Ectodermal cell (in vitro differentiated cells): ENCODE results near the gene ZNF555.

Experiments
- H3K27ac ChIP-seq: 2 replicates; pipeline ENCODE4 v1.7.0; 2013; ENCODE audit warnings: mild to moderate bottlenecking, low read depth, low read length; ENCODE audit not compliant: insufficient read depth, poor library complexity, severe bottlenecking
- H3K27me3 ChIP-seq: 2 replicates; pipeline ENCODE4 v1.7.0; 2013; ENCODE audit warnings: mild to moderate bottlenecking, low read length; ENCODE audit not compliant: insufficient read depth, control insufficient read depth, poor library complexity, severe bottlenecking
- H3K36me3 ChIP-seq: one replicate; pipeline ENCODE4 v1.7.0; 2013; ENCODE audit warnings: low read length; ENCODE audit not compliant: control insufficient read depth, insufficient read depth
- H3K4me1 ChIP-seq: one replicate; pipeline ENCODE4 v1.7.0; 2013; ENCODE audit warnings: low read length; ENCODE audit not compliant: control insufficient read depth, insufficient read depth
- H3K4me3 ChIP-seq: 2 replicates; pipeline ENCODE4 v1.7.0; 2013; ENCODE audit warnings: low read depth, low read length, control low read depth; ENCODE audit not compliant: insufficient read depth
- H3K9me3 ChIP-seq: 2 replicates; pipeline ENCODE4 v1.7.0; 2013; ENCODE audit warnings: mild to moderate bottlenecking, low read length, moderate library complexity; ENCODE audit not compliant: control insufficient read depth
- WGBS, 2 experiments: methylation state at CpG; one replicate each; pipeline ENCODE4 v1.1.7; 2013; ENCODE audit warnings: missing lambda C conversion rate in 2 of 2; 5-methylcytosine and 5-hydroxymethylcytosine counted together

ZNF555 gene

DNA sequence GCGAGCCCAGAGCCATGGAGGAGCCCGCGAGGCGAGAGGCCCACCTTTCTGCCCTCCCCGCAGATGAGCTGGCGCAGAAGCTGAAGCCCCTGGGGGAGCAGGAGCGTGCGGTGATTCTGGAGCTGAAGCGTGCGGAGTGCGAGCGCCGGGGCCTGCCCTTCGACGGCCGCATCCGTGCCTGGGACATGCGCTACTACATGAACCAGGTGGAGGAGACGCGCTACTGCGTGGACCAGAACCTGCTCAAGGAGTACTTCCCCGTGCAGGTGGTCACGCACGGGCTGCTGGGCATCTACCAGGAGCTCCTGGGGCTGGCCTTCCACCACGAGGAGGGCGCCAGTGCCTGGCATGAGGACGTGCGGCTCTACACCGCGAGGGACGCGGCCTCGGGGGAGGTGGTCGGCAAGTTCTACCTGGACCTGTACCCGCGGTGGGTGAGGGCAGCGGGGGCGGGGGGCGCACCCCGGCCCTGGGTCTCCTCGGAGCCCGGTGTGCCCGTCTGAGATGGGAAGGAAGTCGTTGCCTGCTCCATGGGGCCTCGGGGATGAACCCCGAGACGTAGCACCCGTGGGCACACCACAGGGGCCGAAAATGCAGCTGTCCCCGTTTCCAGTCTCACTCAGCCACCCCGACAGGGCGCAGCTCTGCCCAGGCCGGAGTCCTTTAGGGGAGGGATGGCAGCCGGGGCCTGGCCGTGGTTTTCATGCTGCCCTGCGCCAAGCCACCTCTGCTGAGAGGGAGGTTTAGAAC lies 33.7 kb upstream of the ZNF555 start:
- no peaks in the 10 kb centered on the region for H3K4me1 ChIP-seq
- H3K4me3 ChIP-seq = no peak overlapping the region
- peaks cover 53% of the 10 kb centered on the region for H3K36me3 ChIP-seq
- H3K9me3 ChIP-seq = no peaks in the 10 kb centered on the region
- H3K27me3 ChIP-seq = no peaks in the 10 kb centered on the region
- no peak overlapping the region for H3K27ac ChIP-seq
- WGBS, 2 experiments = 96% methylated on average over 56 of the region's 56 CpGs

DNA sequence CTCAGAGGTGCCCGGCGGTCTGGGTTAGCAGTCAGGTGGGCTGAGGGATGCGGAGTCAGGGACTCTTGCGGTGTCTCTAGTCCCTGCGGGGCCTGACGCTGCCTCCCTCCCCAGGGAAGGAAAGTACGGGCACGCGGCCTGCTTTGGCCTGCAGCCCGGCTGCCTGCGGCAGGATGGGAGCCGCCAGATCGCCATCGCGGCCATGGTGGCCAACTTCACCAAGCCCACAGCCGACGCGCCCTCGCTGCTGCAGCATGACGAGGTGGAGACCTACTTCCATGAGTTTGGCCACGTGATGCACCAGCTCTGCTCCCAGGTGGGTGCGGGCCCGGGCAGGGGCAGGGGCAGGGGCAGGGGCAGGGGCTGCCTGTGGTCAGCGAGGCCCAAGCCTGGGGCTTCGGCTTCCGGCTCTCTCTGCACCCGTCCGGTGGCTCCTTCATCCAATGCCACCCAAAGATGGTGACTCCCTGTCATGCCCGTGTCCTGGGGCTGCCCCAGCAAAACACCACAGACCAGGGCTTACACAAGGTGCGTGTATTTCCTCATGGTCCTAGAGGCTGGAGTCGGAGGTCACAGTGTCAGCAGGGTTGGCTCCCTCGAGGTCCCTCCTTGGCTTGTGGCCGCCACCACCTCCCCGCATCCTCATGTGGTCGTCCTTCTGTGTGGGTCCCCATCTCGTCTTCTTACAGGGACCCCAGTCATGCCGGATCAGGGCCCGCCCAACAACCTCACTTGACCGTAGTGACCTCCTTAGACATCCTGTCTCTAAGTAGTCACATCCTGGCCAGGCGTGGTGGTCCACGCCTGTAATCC lies 32.9 kb upstream of the ZNF555 start:
- peaks cover 57% of the 10 kb centered on the region for H3K36me3 ChIP-seq
- H3K27me3 ChIP-seq = no peaks in the 10 kb centered on the region
- no peak overlapping the region for H3K27ac ChIP-seq
- no peaks in the 10 kb centered on the region for H3K9me3 ChIP-seq
- no peaks in the 10 kb centered on the region for H3K4me1 ChIP-seq
- 96% methylated on average over 41 of the region's 41 CpGs for WGBS, 2 experiments
- no peak overlapping the region for H3K4me3 ChIP-seq

DNA sequence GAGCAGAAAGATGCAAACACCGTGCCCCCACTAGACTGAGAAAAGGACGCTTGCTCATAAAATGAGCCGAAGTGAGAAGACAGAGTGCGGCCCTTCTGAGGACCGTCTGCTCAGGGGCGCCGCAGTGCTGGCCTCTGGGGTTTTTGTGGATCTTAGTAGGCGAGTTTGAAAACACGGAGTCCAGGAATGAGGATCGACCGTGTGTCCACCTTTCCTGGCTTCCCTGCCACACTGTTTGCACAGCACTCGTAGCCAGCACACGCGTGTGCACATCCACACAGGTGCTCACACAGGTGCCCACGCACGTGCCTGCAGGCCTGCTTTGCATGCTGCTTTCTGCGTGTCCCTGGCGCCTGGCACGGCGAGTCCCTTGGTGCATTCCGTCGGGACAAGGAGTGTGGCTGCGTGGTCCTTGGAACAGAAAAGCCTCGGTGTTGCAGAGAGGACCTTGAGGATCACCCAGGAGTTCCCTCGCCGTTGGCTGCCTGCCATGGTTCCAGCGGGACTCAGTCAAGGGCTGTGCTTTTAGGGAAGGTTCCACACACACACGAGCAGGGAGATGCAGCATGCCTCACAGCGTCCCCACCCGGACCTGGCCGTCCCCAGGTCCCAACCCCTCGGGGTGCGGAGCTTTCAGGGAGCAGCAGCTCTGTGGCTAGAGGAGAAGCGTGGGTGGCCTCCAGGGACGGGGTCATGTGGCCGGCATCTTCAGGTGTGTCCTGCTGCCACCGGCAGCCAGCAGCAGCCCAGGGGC lies 31.7 kb upstream of the ZNF555 start:
- Histone ChIP-seq H3K27ac (no peak overlapping the region), H3K36me3 (peaks cover 53% of the 10 kb centered on the region)
- WGBS, 2 experiments = 95 to 96% methylated on average over 37 of the region's 37 CpGs

DNA sequence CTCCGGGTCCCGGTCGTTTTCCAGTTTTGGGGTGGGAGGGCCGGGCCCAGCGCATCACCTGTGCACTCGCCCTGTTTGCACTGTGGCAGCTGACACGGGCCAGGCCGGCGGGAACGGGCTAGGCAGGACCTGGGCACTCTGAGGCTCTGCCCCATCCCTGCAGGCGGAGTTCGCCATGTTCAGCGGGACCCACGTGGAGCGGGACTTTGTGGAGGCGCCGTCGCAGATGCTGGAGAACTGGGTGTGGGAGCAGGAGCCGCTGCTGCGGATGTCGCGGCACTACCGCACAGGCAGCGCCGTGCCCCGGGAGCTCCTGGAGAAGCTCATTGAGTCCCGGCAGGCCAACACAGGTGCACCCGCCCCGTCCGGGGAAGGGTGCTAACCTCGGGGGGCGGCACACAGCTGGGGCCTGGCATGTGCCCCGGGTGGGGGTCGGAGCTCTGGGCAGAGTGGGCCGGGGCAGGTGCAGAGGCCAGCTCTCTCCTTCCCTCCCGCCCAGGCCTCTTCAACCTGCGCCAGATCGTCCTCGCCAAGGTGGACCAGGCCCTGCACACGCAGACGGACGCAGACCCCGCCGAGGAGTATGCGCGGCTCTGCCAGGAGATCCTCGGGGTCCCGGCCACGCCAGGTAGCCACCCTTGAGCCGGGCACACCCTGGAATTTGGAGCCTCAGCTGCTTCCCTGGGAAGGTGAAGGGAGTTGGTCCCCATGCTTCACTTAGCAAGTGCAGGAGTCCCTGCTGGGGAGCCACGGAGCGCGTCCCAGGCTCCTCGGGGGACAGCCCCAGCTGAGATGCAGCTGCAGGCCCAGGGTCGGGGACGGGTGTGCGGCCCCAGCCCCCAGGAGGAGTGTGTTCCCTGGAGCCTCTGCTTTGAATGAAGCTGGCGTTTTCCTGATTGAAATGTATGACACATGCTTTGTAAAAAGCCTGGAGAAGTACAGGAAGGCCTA lies 30.9 kb upstream of the ZNF555 start:
- H3K27me3 ChIP-seq = no peaks in the 10 kb centered on the region
- no peaks in the 10 kb centered on the region for H3K4me1 ChIP-seq
- no peak overlapping the region for H3K4me3 ChIP-seq
- H3K36me3 ChIP-seq = peaks cover 45% of the 10 kb centered on the region
- no peaks in the 10 kb centered on the region for H3K9me3 ChIP-seq
- H3K27ac ChIP-seq = no peak overlapping the region
- 96 to 97% methylated on average over 58 of the region's 58 CpGs for WGBS, 2 experiments

More for the DNA sequence above, 31.7 kb upstream of the ZNF555 start:
- Histone ChIP-seq H3K4me3 (no peak overlapping the region), H3K4me1 (no peaks in the 10 kb centered on the region), H3K27me3 (no peaks in the 10 kb centered on the region), H3K9me3 (no peaks in the 10 kb centered on the region)

DNA sequence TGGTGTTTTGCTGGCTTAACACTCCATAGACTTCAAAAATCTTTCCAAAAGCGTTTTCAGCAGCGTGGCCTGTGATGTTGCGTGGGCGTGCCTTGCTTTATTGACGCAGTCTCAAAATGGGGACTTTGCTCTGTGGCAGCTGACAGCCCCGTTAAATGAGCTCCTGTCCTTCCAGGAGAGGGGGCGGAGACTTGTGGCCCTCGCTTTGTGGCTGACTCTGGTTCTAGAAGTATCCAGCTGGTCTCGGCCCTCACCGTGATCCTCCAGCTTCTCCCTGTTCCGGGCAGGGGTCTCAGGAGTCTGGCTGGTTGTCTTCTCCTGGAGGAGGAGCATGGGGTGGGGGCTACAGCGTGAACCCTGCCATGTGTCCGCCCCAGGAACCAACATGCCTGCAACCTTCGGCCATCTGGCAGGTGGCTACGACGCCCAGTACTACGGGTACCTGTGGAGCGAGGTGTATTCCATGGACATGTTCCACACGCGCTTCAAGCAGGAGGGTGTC lies 30.0 kb upstream of the ZNF555 start:
- WGBS, 2 experiments = 96 to 97% methylated on average over 20 of the region's 20 CpGs

DNA sequence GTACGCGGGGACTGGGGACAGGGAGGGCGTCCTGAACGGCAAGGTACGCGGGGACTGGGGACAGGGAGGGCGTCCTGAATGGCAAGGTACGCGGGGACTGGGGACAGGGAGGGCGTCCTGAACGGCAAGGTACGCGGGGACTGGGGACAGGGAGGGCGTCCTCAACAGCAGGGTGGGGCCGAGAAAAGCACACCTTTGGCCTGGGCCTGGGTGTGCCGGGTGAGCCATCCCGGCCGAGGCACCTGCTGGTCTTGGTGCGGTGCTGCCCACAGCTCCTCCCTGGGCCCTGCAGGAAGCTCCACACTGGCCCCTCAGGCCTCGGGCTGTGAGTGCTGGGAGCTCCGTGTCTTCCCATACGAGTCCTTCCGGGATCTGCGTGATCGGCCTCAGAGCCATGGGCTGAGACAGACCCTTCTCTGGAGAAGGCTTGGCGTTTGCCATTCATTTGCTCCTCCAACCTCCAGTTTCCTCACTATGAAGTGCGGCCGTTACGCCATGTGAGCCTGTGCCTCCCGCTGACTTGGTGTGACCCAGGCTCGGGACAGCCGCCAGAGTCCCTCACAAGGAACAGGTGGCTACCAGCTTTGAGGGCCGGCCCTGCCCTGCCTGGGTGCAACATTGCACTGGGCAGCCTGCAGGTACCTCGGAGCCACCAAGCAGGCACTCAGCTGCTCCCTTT lies 29.4 kb upstream of the ZNF555 start:
- Histone ChIP-seq H3K4me1 (no peaks in the 10 kb centered on the region), H3K27ac (no peak overlapping the region), H3K9me3 (no peaks in the 10 kb centered on the region), H3K4me3 (no peak overlapping the region), H3K27me3 (no peaks in the 10 kb centered on the region), H3K36me3 (peaks cover 44% of the 10 kb centered on the region)
- WGBS, 2 experiments = 92 to 93% methylated on average over 34 of the region's 34 CpGs

More for the DNA sequence above, 30.0 kb upstream of the ZNF555 start:
- no peak overlapping the region for H3K4me3 ChIP-seq
- H3K4me1 ChIP-seq = no peaks in the 10 kb centered on the region
- no peaks in the 10 kb centered on the region for H3K27me3 ChIP-seq
- peaks cover 44% of the 10 kb centered on the region for H3K36me3 ChIP-seq
- no peak overlapping the region for H3K27ac ChIP-seq
- no peaks in the 10 kb centered on the region for H3K9me3 ChIP-seq

DNA sequence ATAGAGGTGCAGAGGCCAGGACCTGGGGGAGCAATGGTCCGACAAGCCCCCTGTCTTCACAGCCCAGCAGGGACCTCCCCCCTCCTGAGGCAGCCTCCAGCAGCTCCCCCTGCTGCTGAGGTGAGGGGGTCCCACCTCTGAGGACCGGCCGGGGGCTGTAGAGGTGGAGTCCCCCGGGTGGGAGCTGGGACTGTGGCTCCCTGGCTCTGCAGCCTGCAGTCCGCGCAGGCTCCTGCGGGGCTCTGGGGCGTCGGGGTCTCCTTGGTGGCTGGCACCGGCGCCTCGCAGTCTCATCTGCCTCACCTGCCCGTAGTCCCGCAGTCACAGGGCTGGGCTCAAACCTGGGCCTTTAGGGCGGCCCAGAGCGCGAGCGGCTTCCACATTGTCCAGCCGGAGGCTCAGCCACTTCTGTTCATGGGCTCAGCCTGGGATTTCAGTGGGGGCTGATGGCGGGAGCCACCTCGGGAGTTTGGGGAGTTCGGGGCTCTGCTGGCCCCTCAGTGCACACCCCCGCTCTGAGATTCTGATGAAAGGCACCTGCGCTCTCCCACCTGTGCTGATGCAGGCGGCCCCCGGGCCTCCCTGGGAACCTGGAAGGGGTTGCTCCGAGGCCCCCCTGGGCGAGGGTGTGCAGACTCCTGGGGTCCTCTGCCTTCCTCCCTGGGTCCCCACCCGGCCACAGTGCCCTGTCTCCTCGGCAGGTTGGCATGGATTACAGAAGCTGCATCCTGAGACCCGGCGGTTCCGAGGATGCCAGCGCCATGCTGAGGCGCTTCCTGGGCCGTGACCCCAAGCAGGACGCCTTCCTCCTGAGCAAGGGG lies 28.7 kb upstream of the ZNF555 start:
- Histone ChIP-seq H3K27me3 (no peaks in the 10 kb centered on the region), H3K4me3 (no peak overlapping the region), H3K27ac (no peak overlapping the region), H3K9me3 (no peaks in the 10 kb centered on the region), H3K4me1 (no peaks in the 10 kb centered on the region), H3K36me3 (peaks cover 40% of the 10 kb centered on the region)
- WGBS, 2 experiments = 95 to 96% methylated on average over 37 of the region's 37 CpGs

DNA sequence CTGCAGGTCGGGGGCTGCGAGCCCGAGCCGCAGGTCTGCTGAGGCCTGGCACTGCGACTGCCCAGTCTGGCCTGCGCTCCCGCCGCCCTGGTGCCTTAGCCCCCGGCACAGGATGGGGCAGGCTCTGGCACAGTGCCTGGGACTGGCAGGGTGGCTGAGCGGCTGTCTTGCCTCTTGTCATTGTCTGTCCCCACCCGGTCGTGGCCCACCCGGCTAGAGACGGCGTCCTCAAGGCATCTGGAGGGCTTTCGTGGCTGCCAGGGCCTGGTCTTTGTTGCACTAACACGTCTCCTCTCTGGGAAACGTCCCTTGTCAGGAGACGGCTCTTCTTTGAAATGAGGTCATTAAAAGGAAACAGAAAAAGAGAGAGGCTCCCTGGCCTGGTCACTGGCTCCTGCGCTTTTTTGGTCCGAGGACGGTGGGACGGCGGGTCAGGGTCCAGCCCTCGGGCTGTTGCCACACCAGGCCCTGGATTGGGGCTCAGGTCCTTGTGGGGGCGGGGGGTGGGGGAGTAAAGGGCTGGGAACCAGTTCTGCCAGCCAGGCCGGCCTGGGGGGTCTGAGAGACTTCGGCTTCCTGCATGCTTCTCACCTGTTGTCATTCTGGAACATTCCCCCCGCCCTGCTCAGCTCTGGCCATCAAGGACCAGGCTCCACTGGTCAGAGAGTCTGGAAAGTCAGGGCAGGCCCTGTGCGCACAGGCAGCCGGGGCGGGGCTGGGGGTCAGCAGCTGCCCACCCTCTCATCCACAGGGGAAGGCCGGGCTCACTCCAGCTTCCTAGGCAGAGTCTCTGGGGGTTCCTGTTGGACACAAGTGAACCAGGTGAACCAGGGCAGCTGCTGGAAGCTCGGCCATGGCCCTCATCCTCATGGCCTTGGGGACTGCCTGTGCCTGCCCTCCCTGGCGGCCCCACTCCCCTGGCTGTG lies 27.8 kb upstream of the ZNF555 start:
- H3K36me3 ChIP-seq = peaks cover 33% of the 10 kb centered on the region
- H3K27ac ChIP-seq = no peak overlapping the region
- 95 to 96% methylated on average over 35 of the region's 35 CpGs for WGBS, 2 experiments
- H3K27me3 ChIP-seq = no peaks in the 10 kb centered on the region
- H3K4me3 ChIP-seq = no peak overlapping the region
- no peaks in the 10 kb centered on the region for H3K9me3 ChIP-seq
- H3K4me1 ChIP-seq = no peaks in the 10 kb centered on the region
